IPS DF 6.9 (cell line): ENCODE results near the gene CAPN15.
"Not testable (repeated sequence)": the region's sequence is repeated elsewhere in the genome, so short reads cannot be mapped to it uniquely, and the experiment has no call there.

Experiments
- DNase-seq: peaks from one replicate; pipeline ENCODE4 v3.0.0-alpha.2; 2013; ENCODE audit warnings: low read depth, low spot score
- H3K27ac ChIP-seq: one replicate; pipeline ENCODE4 v1.5.1; 2013; ENCODE audit warnings: low read length, control low read depth
- H3K27me3 ChIP-seq: 2 replicates; pipeline ENCODE4 v1.6.1; 2013; ENCODE audit warnings: mild to moderate bottlenecking, low read length; ENCODE audit not compliant: control insufficient read depth, insufficient read depth
- H3K36me3 ChIP-seq: 2 replicates; pipeline ENCODE4 v1.6.1; 2013; ENCODE audit warnings: low read length; ENCODE audit not compliant: control insufficient read depth, insufficient read depth
- H3K4me1 ChIP-seq: 2 replicates; pipeline ENCODE4 v1.6.1; 2013; ENCODE audit warnings: low read length; ENCODE audit not compliant: control insufficient read depth, insufficient read depth
- H3K4me3 ChIP-seq: 2 replicates; pipeline ENCODE4 v1.5.1; 2013; ENCODE audit warnings: mild to moderate bottlenecking, low read length
- H3K9me3 ChIP-seq: 2 replicates; pipeline ENCODE4 v1.6.1; 2013; ENCODE audit warnings: low read length, inconsistent platforms; ENCODE audit not compliant: control insufficient read depth, insufficient read depth
- WGBS: extraction: QIAGEN DNeasy Blood & Tissue Kit; methylation state at CpG from one replicate; pipeline ENCODE4 v1.1.7; 2013; ENCODE audit warnings: mixed read lengths, missing lambda C conversion rate; ENCODE audit not compliant: insufficient read length, insufficient coverage; 5-methylcytosine and 5-hydroxymethylcytosine counted together

Gene CAPN15

GRCh38 chr16:527015-527903 is at the start of gene CAPN15:
CAPN15 (plus strand) TSS chr16:527712; CDS start chr16:546839, 19,127 bp downstream.
- H3K9me3 ChIP-seq: no peaks in the 10 kb centered on the region
- WGBS: no CpG with 5 or more reads among the region's 129 CpGs
- DNase-seq: peak; percentile 50
- H3K4me3 ChIP-seq: peak within 1 kb of the TSS; percentile 52
- H3K27ac ChIP-seq: no peak within 1 kb of the TSS
- peaks cover 7% of the 10 kb centered on the region; the same call in 1 of the 2 replicates for H3K36me3 ChIP-seq
- H3K27me3 ChIP-seq: no peaks in the 10 kb centered on the region
- 0 out of 2 replicates have a peak, but pooled peaks cover 4% of the 10 kb centered on the region for H3K4me1 ChIP-seq

DNA sequence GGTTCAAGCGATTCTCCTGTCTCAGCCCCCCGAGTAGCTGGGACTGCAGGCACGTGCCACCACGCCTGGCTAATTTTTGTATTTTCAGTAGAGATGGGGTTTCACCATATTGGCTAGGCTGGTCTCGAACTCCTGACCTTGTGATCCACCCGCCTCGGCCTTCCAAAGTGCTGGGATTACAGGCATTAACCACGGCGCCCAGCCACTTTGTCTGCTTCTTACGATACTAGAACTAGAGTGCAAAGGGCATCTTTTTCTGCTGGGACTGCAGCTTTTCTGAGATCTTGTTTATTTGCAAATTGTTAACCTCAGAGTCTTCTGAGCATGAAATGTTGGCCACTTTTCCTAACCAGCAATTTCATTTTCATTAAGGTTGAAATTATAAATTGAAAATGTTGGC is 49.2 kb upstream of the CAPN15 start:
- not testable (repeated sequence) for H3K27ac ChIP-seq, H3K27me3 ChIP-seq, H3K4me1 ChIP-seq, DNase-seq, H3K9me3 ChIP-seq, H3K4me3 ChIP-seq, H3K36me3 ChIP-seq
- WGBS: no CpG with 5 or more reads among the region's 10 CpGs

- Histone ChIP-seq H3K4me3 (peak overlapping the region; percentile 13; the same call in 1 of the 2 replicates), H3K36me3 (no peaks in the 10 kb centered on the region; the same call in 1 of the 2 replicates), H3K4me1 (peaks cover 2% of the 10 kb centered on the region), H3K27me3 (no peaks in the 10 kb centered on the region), H3K9me3 (no peaks in the 10 kb centered on the region), H3K27ac (no peak overlapping the region)
- WGBS: no CpG with 5 or more reads among the region's 31 CpGs
- no peak for DNase-seq
These were observed 44.9 kb upstream of the CAPN15 start for GRCh38 chr16:482468-483185.

GRCh38 chr16:483341-484075 is 44.0 kb upstream of the CAPN15 start:
- no peak for DNase-seq
- Histone ChIP-seq H3K27ac (no peak overlapping the region), H3K9me3 (no peaks in the 10 kb centered on the region), H3K36me3 (no peaks in the 10 kb centered on the region; the same call in 1 of the 2 replicates), H3K27me3 (no peaks in the 10 kb centered on the region), H3K4me1 (peaks cover 2% of the 10 kb centered on the region), H3K4me3 (no peak overlapping the region)
- no CpG with 5 or more reads among the region's 14 CpGs for WGBS

GRCh38 chr16:489606-490005 is 37.9 kb upstream of the CAPN15 start:
- DNase-seq: no peak
- no CpG with 5 or more reads among the region's 16 CpGs for WGBS

DNA sequence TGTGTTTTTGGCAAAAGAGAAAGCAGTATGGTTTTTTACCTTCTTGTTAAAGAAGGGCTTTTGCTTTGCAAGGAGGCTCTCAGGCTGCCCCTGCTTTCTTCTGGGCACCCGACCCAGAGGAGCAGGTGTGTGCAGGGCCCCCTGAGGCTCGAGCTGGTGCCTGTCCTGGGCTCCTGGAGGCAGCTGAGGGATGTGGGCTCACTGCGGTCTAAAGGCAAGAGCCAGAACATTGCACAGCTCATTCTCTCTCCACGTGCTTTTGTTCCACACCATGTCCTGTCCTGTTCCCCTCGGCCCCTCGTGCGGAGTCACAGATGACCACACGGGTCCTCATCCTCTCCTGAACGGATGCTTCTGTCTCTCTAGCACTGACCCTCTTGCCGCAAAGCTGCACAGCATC is 36.7 kb upstream of the CAPN15 start:
- no peak overlapping the region for H3K27ac ChIP-seq
- H3K27me3 ChIP-seq: no peaks in the 10 kb centered on the region
- no peak overlapping the region for H3K4me3 ChIP-seq
- H3K9me3 ChIP-seq: no peaks in the 10 kb centered on the region
- no peak for DNase-seq
- no peaks in the 10 kb centered on the region for H3K36me3 ChIP-seq
- H3K4me1 ChIP-seq: no peaks in the 10 kb centered on the region; the same call in 1 of the 2 replicates
- WGBS: no CpG with 5 or more reads among the region's 10 CpGs

More at GRCh38 chr16:489606-490005, 37.9 kb upstream of the CAPN15 start:
- H3K4me1 ChIP-seq: no peaks in the 10 kb centered on the region; the same call in 1 of the 2 replicates
- H3K27ac ChIP-seq: no peak overlapping the region
- H3K9me3 ChIP-seq: no peaks in the 10 kb centered on the region
- H3K27me3 ChIP-seq: no peaks in the 10 kb centered on the region
- no peak overlapping the region for H3K4me3 ChIP-seq
- H3K36me3 ChIP-seq: no peaks in the 10 kb centered on the region; the same call in 1 of the 2 replicates

DNA sequence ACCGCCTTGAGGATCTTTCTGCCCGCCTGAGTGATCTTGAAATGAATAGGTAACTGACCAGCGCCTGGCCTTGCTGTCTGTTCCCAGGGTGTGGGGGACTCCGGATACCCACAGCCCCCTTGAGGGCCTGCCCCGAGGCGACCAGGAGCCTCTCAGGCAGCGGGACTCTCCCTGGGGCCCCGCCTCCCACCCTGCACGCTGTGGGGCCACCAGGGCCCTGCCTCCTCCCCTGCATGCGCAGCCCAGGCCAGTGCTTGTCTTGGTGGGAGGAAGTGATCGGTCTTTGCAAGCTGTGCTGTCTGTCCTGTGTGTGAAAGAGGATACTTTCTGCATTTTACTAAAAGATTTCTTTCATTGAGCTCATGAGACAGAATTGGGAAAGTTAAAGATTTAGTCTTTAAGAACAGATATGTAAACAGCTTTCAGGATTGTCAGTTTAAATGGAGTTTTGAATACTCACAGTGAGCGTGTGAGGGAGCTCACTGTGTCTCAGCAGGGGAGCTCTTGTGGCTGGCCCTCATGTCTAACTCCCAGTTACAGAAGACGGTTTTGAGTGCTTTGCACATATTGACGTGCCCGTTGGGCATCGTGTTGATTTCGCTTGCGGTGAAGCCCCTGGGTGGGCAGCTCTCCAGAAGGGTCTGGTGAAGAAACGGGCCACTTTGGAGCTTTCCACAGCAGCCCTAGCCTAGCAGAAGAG is 36.1 kb upstream of the CAPN15 start:
- Histone ChIP-seq H3K27ac (no peak overlapping the region), H3K36me3 (no peaks in the 10 kb centered on the region), H3K4me3 (no peak overlapping the region), H3K27me3 (no peaks in the 10 kb centered on the region), H3K9me3 (no peaks in the 10 kb centered on the region), H3K4me1 (no peaks in the 10 kb centered on the region; the same call in 1 of the 2 replicates)
- WGBS: no CpG with 5 or more reads among the region's 19 CpGs
- no peak for DNase-seq

DNA sequence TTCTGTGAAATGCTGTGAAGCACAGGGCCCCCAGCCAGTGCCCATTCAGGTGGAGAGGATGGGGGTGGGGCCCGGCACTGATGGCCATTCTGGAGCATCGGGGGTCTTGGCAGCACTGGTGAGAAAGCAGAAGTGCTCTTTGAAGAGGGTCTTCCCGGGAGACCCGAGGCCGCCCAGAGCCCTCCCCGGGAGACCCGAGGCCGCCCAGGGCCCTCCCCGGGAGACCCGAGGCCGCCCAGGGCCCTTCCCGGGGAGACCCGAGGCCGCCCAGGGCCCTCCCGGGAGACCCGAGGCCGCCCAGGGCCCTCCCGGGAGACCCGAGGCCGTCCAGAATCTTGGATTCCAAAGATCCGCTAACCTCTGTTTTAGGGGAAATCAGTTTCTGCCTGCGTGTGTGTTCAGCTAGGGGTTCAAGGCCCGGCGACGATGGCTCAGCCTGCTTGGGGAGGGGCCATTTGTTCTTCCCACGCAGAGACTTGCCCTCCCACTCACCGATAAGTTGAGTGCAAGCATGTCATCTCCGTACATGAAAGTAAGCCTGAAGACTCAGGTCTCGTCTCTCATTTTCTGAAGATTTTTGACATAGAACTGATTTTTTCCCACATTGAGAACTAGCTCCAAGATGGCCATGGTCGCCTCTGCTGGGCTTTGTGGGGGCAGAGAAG is 35.2 kb upstream of the CAPN15 start:
- WGBS: no CpG with 5 or more reads among the region's 30 CpGs
- Histone ChIP-seq H3K4me1 (no peaks in the 10 kb centered on the region; the same call in 1 of the 2 replicates), H3K36me3 (no peaks in the 10 kb centered on the region), H3K27me3 (no peaks in the 10 kb centered on the region), H3K4me3 (no peak overlapping the region), H3K27ac (no peak overlapping the region), H3K9me3 (no peaks in the 10 kb centered on the region)
- DNase-seq: no peak

DNA sequence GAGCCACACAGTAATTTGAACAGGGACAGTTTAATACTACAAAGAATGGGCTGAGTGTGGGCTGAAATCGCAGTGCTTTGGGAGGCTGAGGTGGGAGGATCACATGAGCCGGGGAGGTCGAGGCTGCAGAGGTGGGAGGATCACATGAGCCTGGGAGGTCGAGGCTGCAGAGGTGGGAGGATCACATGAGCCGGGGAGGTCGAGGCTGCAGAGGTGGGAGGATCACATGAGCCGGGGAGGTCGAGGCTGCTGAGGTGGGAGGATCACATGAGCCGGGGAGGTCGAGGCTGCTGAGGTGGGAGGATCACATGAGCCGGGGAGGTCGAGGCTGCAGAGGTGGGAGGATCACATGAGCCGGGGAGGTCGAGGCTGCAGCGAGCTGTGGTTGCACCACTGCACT is 32.8 kb upstream of the CAPN15 start:
- whole genome bisulfite sequencing: no CpG with 5 or more reads among the region's 15 CpGs
- DNase-seq, H3K4me1 ChIP-seq, H3K27me3 ChIP-seq, H3K9me3 ChIP-seq, H3K4me3 ChIP-seq, H3K27ac ChIP-seq, H3K36me3 ChIP-seq: not testable (repeated sequence)
